Measurements from ENCODE around the gene NECTIN4. TPM values are rescaled to one million over a fixed set of nuclear protein-coding genes. Genes with fewer than 3 reads are reported as not detected.

Gene NECTIN4
- total RNA-seq, 2 experiments from 2014 or later: not detected

GRCh38 chr1:161096015-161096414 is 6.7 kb upstream of the NECTIN4 start:
- DNase-seq: no peak
- ChIA-PET POLR2A (interaction anchor here (4.5 to 8.2 kb wide), 2 partner anchors 26 to 49 kb away, joined by 32 to 57 read pairs; partner anchors contain the start of genes ARHGAP30 and USF1), CTCF (interaction anchor here (1.5 to 9.4 kb wide), 10 partner anchors 9 to 106 kb away, joined by 3 to 200 read pairs (median 32); partner anchors contain the start of genes ARHGAP30, NIT1, PFDN2 and TSTD1)
- TF ChIP-seq CTCF (IDR thresholded peaks at IDR 0.05): no peak
- no peak overlapping the region for H3K4me3 Mint-ChIP-seq
- no peak overlapping the region for H3K27ac Mint-ChIP-seq
- H3K27me3 Mint-ChIP-seq: no peaks in the 10 kb centered on the region
- intact Hi-C loops (cut with micrococcal nuclease): loop anchor here (5.0 kb wide), 1 partner anchor 99 kb away; no protein-coding TSS in a partner anchor
- H3K9me3 Mint-ChIP-seq: no peaks in the 10 kb centered on the region
- peaks cover 67% of the 10 kb centered on the region for H3K4me1 Mint-ChIP-seq (ENCODE audit: low read depth)
- H3K36me3 Mint-ChIP-seq (ENCODE audit: low read depth): peaks cover 13% of the 10 kb centered on the region
- no peak for ATAC-seq

GRCh38 chr1:161095230-161095629 is 5.9 kb upstream of the NECTIN4 start:
- no peak for ATAC-seq
- POLR2A ChIA-PET: interaction anchor here (1.2 to 8.2 kb wide), 3 partner anchors 22 to 49 kb away, joined by 3 to 57 read pairs (median 32); partner anchors contain the start of genes ARHGAP30 and USF1
- H3K36me3 Mint-ChIP-seq (ENCODE audit: low read depth): peaks cover 11% of the 10 kb centered on the region
- peaks cover 72% of the 10 kb centered on the region for H3K4me1 Mint-ChIP-seq (ENCODE audit: low read depth)
- no peaks in the 10 kb centered on the region for H3K27me3 Mint-ChIP-seq
- H3K27ac Mint-ChIP-seq: no peak overlapping the region
- CTCF ChIA-PET: interaction anchor here (1.1 to 9.4 kb wide), 4 partner anchors 26 to 105 kb away, joined by 3 to 200 read pairs (median 4); partner anchors contain the start of gene ARHGAP30
- intact Hi-C loops (cut with micrococcal nuclease): loop anchor here (5.0 kb wide), 1 partner anchor 98 kb away; no protein-coding TSS in a partner anchor
- no peaks in the 10 kb centered on the region for H3K9me3 Mint-ChIP-seq
- no peak overlapping the region for H3K4me3 Mint-ChIP-seq
- no peak for DNase-seq
- TF ChIP-seq CTCF (IDR thresholded peaks at IDR 0.05): no peak

GRCh38 chr1:161094481-161094880 is 5.1 kb upstream of the NECTIN4 start:
- Mint-ChIP-seq H3K27ac (no peak overlapping the region), H3K36me3 (ENCODE audit: low read depth) (peaks cover 6% of the 10 kb centered on the region), H3K4me3 (no peak overlapping the region), H3K27me3 (no peaks in the 10 kb centered on the region), H3K9me3 (no peaks in the 10 kb centered on the region), H3K4me1 (ENCODE audit: low read depth) (peaks cover 76% of the 10 kb centered on the region)
- CTCF ChIA-PET: interaction anchor here (1.1 to 9.4 kb wide), 4 partner anchors 25 to 104 kb away, joined by 3 to 200 read pairs (median 4); partner anchors contain the start of gene ARHGAP30
- POLR2A ChIA-PET: interaction anchor here (1.2 to 8.2 kb wide), 3 partner anchors 23 to 48 kb away, joined by 3 to 57 read pairs (median 32); partner anchors contain the start of genes ARHGAP30 and USF1
- ATAC-seq (no peak), DNase-seq (no peak)
- no peak for TF ChIP-seq CTCF (IDR thresholded peaks at IDR 0.05)
- intact Hi-C loops (cut with micrococcal nuclease): no loop called here

- intact Hi-C loops (cut with micrococcal nuclease): no loop called here
- POLR2A ChIA-PET: interaction anchor here (0.6 to 8.2 kb wide), 4 partner anchors 14 to 47 kb away, joined by 3 to 57 read pairs (median 4); partner anchors contain the start of genes ARHGAP30 and USF1
- H3K36me3 Mint-ChIP-seq (ENCODE audit: low read depth): no peaks in the 10 kb centered on the region
- no peaks in the 10 kb centered on the region for H3K9me3 Mint-ChIP-seq
- H3K4me1 Mint-ChIP-seq (ENCODE audit: low read depth): peaks cover 64% of the 10 kb centered on the region
- no peak overlapping the region for H3K4me3 Mint-ChIP-seq
- TF ChIP-seq CTCF (IDR thresholded peaks at IDR 0.05): no peak
- DNase-seq (peak; percentile 72), ATAC-seq (peak; percentile 92)
- no peaks in the 10 kb centered on the region for H3K27me3 Mint-ChIP-seq
- CTCF ChIA-PET: interaction anchor here (0.7 to 9.4 kb wide), 6 partner anchors 23 to 141 kb away, joined by 3 to 200 read pairs (median 4); partner anchors contain the start of gene ARHGAP30
- no peak overlapping the region for H3K27ac Mint-ChIP-seq
Observed at GRCh38 chr1:161092621-161093028, 3.3 kb upstream of the NECTIN4 start.
